K562 (cell line): ENCODE results near the gene SMIM17. TPM values are rescaled to one million over a fixed set of nuclear protein-coding genes. Genes with fewer than 3 reads are reported as not detected.

Experiments used
- ERF ChIP-seq: fragments of 450-650 bp; formaldehyde crosslinking; IDR thresholded peaks from 2 replicates; pipeline ENCODE4 v1.4.0; 2020; ENCODE audit warnings: mild to moderate bottlenecking, mixed read lengths
- ESRRB ChIP-seq: fragments of 250-450 bp; sonication (Bioruptor Pico); IDR thresholded peaks from 2 replicates; pipeline ENCODE4 v1.5.0; 2020; ENCODE audit warnings: mild to moderate bottlenecking, moderate library complexity, borderline replicate concordance
- FOXO4 ChIP-seq: fragments of 450-650 bp; formaldehyde crosslinking; IDR thresholded peaks from 2 replicates; pipeline ENCODE4 v1.4.0; 2020; ENCODE audit warnings: mild to moderate bottlenecking, moderate library complexity
- HDAC8 ChIP-seq: fragments of 450-650 bp; IDR thresholded peaks from 2 replicates; pipeline ENCODE4 v1.6.1; 2016; ENCODE audit warnings: mild to moderate bottlenecking, missing genetic modification characterization, moderate library complexity, missing compliant biosample characterization
- HDGF ChIP-seq: fragments of 450-650 bp; IDR thresholded peaks from 2 replicates; pipeline ENCODE4 v1.6.1; 2016
- HINFP ChIP-seq: fragments of 450-650 bp; conservative IDR thresholded peaks from 2 replicates; pipeline ENCODE4 v1.6.1; 2016; ENCODE audit warnings: missing genetic modification characterization, low read depth, mild to moderate bottlenecking, control low read depth, missing compliant biosample characterization
- KAT2B ChIP-seq: IDR thresholded peaks from one replicate; pipeline ENCODE4 v1.6.1; 2012; ENCODE audit warnings: low read depth, mild to moderate bottlenecking, control low read depth, inconsistent platforms, low read length, moderate library complexity
- MNT ChIP-seq, 2 experiments: fragments of 450-650 bp; conservative IDR thresholded peaks; 2 replicates each; pipeline ENCODE4 v1.6.1; 2017; ENCODE audit warnings: mild to moderate bottlenecking in 2 of 2, moderate library complexity in 2 of 2
- NFATC3 ChIP-seq: fragments of 450-650 bp; IDR thresholded peaks from 2 replicates; pipeline ENCODE4 v1.6.1; 2017; ENCODE audit warnings: mild to moderate bottlenecking
- RUNX1 ChIP-seq: sonication (generic); IDR thresholded peaks from 2 replicates; pipeline ENCODE4 v1.6.1; 2016; ENCODE audit warnings: antibody characterized with exemption, low read depth
- SRSF1 ChIP-seq: fragments of 200-400 bp; formaldehyde crosslinking; IDR thresholded peaks from 2 replicates; pipeline ENCODE4 v1.6.1; 2017; ENCODE audit warnings: mild to moderate bottlenecking, low read depth, low read length, moderate library complexity
- TAF15 ChIP-seq: fragments of 200-400 bp; formaldehyde crosslinking; IDR thresholded peaks from 2 replicates; pipeline ENCODE4 v1.6.1; 2017; ENCODE audit warnings: mild to moderate bottlenecking, low read depth, low read length, moderate library complexity
- TEAD2 ChIP-seq: fragments of 450-650 bp; IDR thresholded peaks from 2 replicates; pipeline ENCODE4 v1.6.1; 2016; ENCODE audit warnings: missing genetic modification characterization, control low read depth, missing compliant biosample characterization
- TEAD4 ChIP-seq, 2 experiments: sonication (generic) in 1 of 2; formaldehyde crosslinking in 1 of 2; IDR thresholded peaks; 2 replicates each; pipeline versions ENCODE4 v1.6.1 to v1.8.0; 2012 to 2022; ENCODE audit warnings: borderline replicate concordance in 1 of 2, inconsistent platforms in 1 of 2, low read length in 1 of 2, mild to moderate bottlenecking in 1 of 2, missing genetic modification reagents in 1 of 2
- ZFP36 ChIP-seq: fragments of 150-350 bp; IDR thresholded peaks from 2 replicates; pipeline ENCODE4 v1.6.1; 2018; ENCODE audit warnings: low read length, low read depth; ENCODE audit not compliant: partially characterized antibody
- ZHX1 ChIP-seq: fragments of 150-350 bp; conservative IDR thresholded peaks from 2 replicates; pipeline ENCODE4 v1.6.1; 2014; ENCODE audit warnings: low read length
- ZNF354B ChIP-seq: fragments of 250-450 bp; sonication (Bioruptor Pico); IDR thresholded peaks from 2 replicates; pipeline ENCODE4 v1.4.0; 2020
- ZNF586 ChIP-seq: fragments of 450-650 bp; formaldehyde crosslinking; conservative IDR thresholded peaks from 2 replicates; pipeline ENCODE4 v1.4.0; 2020; ENCODE audit warnings: mild to moderate bottlenecking, moderate library complexity
- ZNF639 ChIP-seq, 2 experiments: fragments of 200-800 bp in 1 of 2; sonication (Bioruptor generic) in 1 of 2; sonication (generic) in 1 of 2; formaldehyde crosslinking in 1 of 2; IDR thresholded peaks in 1 of 2; conservative IDR thresholded peaks in 1 of 2; 2 replicates each; pipeline versions ENCODE4 v1.5.0 to v1.6.1; 2016 to 2020; ENCODE audit warnings: missing compliant biosample characterization in 1 of 2, missing genetic modification characterization in 1 of 2, missing genetic modification reagents in 1 of 2
- polyA plus RNA-seq, 8 experiments: library from polyadenylated mRNA; depleted of rRNA in 4 of 8; stranded (reverse) in 5 of 8; unstranded in 3 of 8; fragments of >200 nt; fragmentation: Nextera tagmentation in 2 of 8; fragmentation: Illumina TruSeq in 1 of 8; extraction: Ambion mirVana in 2 of 8; extraction: Trizol in 1 of 8; gene quantifications; 2 replicates each; pipeline versions ENCODE4 v1.2.1 to v1.2.3, GENCODE V29; 2011 to 2014; ENCODE audit warnings: inconsistent platforms in 1 of 8, missing spikeins in 1 of 8
- total RNA-seq, 7 experiments: library from RNA; depleted of rRNA in 6 of 7; stranded (reverse); fragments of >200 nt in 6 of 7; fragmentation: Illumina TruSeq in 2 of 7; extraction: Trizol in 2 of 7; gene quantifications; 2 replicates each; pipeline versions ENCODE4 v1.2.1 to v1.2.3, GENCODE V29; 2011 to 2021; ENCODE audit warnings: low replicate concordance in 1 of 7

SMIM17 gene
- total and polyA plus RNA-seq, 9 of the 15 experiments (the other 6 are each of a cell fraction or from before 2014, with no cell fraction given): not detected

- no peak for TF ChIP-seq HDAC8 (tag)
- no peak for TF ChIP-seq RUNX1
- TF ChIP-seq KAT2B: no peak
- TF ChIP-seq ESRRB: no peak
- no peak for TF ChIP-seq NFATC3
- TF ChIP-seq ZFP36: no peak
- TF ChIP-seq SRSF1: no peak
- TF ChIP-seq FOXO4 (CRISPR knock-in tag): no peak
- TF ChIP-seq TEAD2: no peak
- no peak for TF ChIP-seq ZHX1
- no peak for TF ChIP-seq ERF
- peak in 1 of 2 experiments; percentile 97; a peak in 2 of 4 replicates for TF ChIP-seq ZNF639 (CRISPR knock-in tag; conservative IDR thresholded peaks at IDR 0.05 in 1 of 2, IDR thresholded peaks at IDR 0.05 in 1 of 2)
- no peak for TF ChIP-seq HDGF
- no peak for TF ChIP-seq ZNF354B
- no peak for TF ChIP-seq ZNF586 (CRISPR knock-in tag)
- no peak for TF ChIP-seq TEAD4 (IDR thresholded peaks at IDR 0.05; ENCODE audit: low read length)
- no peak for TF ChIP-seq TEAD4 (CRISPR knock-in tag; IDR thresholded peaks at IDR 0.05; ENCODE audit: borderline replicate concordance)
- TF ChIP-seq HINFP (tag): 0 out of 2 replicates have a peak, but pooled peaks have one; percentile 22
- peak; percentile 38 to 82; a peak in 3 of 4 replicates for TF ChIP-seq MNT (conservative IDR thresholded peaks at IDR 0.05)
- no peak for TF ChIP-seq TAF15
Measured at GRCh38 chr19:56637976-56638555, 4.9 kb upstream of the SMIM17 start (continued).
